Sigmoid colon (tissue), 4 donors: ENCODE results near the gene KCNQ2.

Experiments
- CTCF ChIP-seq, 4 experiments: fragments of 450-650 bp in 3 of 4; fragments of 200-600 bp in 1 of 4; IDR thresholded peaks; one replicate each; pipeline ENCODE4 v1.5.1; 2016 to 2019; ENCODE audit warnings: antibody characterized with exemption in 4 of 4, mild to moderate bottlenecking in 3 of 4, moderate library complexity in 2 of 4
- EP300 ChIP-seq, 4 donors: sonication (generic); formaldehyde crosslinking; IDR thresholded peaks; one replicate each; pipeline ENCODE4 v1.6.1; 2017; ENCODE audit warnings: antibody characterized with exemption in 4 of 4
- POLR2A ChIP-seq, 2 donors: fragments of 450-650 bp; IDR thresholded peaks; one replicate each; pipeline ENCODE4 v1.6.1; 2016; ENCODE audit warnings: antibody characterized with exemption in 2 of 2, mild to moderate bottlenecking in 2 of 2, moderate library complexity in 2 of 2
- POLR2AphosphoS5 ChIP-seq, 4 donors: sonication (generic); formaldehyde crosslinking; IDR thresholded peaks; one replicate each; pipeline ENCODE4 v1.6.1; 2017; ENCODE audit warnings: antibody characterized with exemption in 4 of 4

GRCh38 chr20:63428906-63429575, 43.4 kb downstream of the KCNQ2 start:
- TF ChIP-seq POLR2A (IDR thresholded peaks at IDR 0.05) (no peak), CTCF (IDR thresholded peaks at IDR 0.05) (no peak), EP300 (IDR thresholded peaks at IDR 0.05) (no peak), POLR2AphosphoS5 (IDR thresholded peaks at IDR 0.05) (no peak)
